RWPE2 (cell line): Measurements from ENCODE around the gene GBP3.
A peak's percentile ranks its signal among the peaks of the same experiment; 100 is the strongest.

Experiments used
- ATAC-seq: fragments of 200-7000 bp; cut with Tn5 transposase; 3 replicates; pipeline ENCODE4 v1.9.1; 2021; ENCODE audit warnings: low read depth
- DNase-seq: peaks from one replicate; pipeline ENCODE4 v3.0.0-alpha.2; 2020; ENCODE audit warnings: low spot score
- H3K27ac ChIP-seq: fragments of 450-650 bp; 2 replicates; pipeline ENCODE4 v1.5.1; 2017; ENCODE audit warnings: mild to moderate bottlenecking; ENCODE audit not compliant: poor library complexity, severe bottlenecking
- H3K27me3 ChIP-seq: fragments of 250-450 bp; sonication (Bioruptor Pico); 2 replicates; pipeline ENCODE4 v1.5.1; 2021; ENCODE audit warnings: mild to moderate bottlenecking, moderate library complexity; ENCODE audit not compliant: insufficient read depth, poor library complexity, severe bottlenecking
- H3K36me3 ChIP-seq: fragments of 250-450 bp; sonication (Bioruptor Pico); 2 replicates; pipeline ENCODE4 v1.5.1; 2020; ENCODE audit warnings: low read depth, mild to moderate bottlenecking, moderate library complexity
- H3K4me1 ChIP-seq: fragments of 250-450 bp; sonication (Bioruptor Pico); 2 replicates; pipeline ENCODE4 v1.5.1; 2021; ENCODE audit warnings: mild to moderate bottlenecking, moderate library complexity; ENCODE audit not compliant: insufficient read depth, poor library complexity, severe bottlenecking
- H3K4me3 ChIP-seq: fragments of 250-450 bp; sonication (Bioruptor Pico); 2 replicates; pipeline ENCODE4 v1.5.1; 2021; ENCODE audit warnings: mild to moderate bottlenecking, moderate library complexity; ENCODE audit not compliant: severe bottlenecking
- H3K9me3 ChIP-seq: fragments of 250-450 bp; sonication (Bioruptor Pico); 2 replicates; pipeline ENCODE4 v1.5.1; 2021; ENCODE audit warnings: mild to moderate bottlenecking, moderate library complexity; ENCODE audit not compliant: severe bottlenecking
- TF ChIP-seq, protein P1 (sequence below): fragments of 450-650 bp; IDR thresholded peaks from one replicate; pipeline ENCODE4 v1.5.1; 2017; ENCODE audit warnings: mild to moderate bottlenecking, moderate library complexity; ENCODE audit not compliant: poor library complexity, severe bottlenecking

GBP3 gene

DNA sequence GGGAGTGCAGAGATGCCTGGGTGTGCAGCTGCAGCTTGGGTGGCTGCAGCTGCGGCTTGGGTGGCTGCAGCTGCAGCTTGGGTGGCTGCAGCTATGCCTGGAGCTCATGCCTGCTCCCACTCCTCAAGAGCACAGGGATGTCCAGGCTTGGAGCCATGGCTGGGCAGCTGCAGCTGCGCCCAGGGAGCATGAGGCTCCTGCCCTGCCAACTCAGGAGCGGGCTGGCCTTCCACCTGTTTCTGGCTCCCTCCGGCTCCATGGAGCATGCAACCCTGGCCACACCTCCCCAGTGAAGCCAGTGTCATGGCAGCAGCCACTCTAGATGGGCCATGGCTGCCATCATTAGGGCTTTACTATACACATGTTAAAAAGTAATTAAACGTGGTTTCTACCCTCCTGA is 21.3 kb upstream of the GBP3 start:
- Histone ChIP-seq H3K4me3 (no peak overlapping the region), H3K9me3 (no peaks in the 10 kb centered on the region), H3K27me3 (no peaks in the 10 kb centered on the region), H3K36me3 (no peaks in the 10 kb centered on the region), H3K27ac (no peak overlapping the region), H3K4me1 (peaks cover 14% of the 10 kb centered on the region)
- TF ChIP-seq, protein P1, sequence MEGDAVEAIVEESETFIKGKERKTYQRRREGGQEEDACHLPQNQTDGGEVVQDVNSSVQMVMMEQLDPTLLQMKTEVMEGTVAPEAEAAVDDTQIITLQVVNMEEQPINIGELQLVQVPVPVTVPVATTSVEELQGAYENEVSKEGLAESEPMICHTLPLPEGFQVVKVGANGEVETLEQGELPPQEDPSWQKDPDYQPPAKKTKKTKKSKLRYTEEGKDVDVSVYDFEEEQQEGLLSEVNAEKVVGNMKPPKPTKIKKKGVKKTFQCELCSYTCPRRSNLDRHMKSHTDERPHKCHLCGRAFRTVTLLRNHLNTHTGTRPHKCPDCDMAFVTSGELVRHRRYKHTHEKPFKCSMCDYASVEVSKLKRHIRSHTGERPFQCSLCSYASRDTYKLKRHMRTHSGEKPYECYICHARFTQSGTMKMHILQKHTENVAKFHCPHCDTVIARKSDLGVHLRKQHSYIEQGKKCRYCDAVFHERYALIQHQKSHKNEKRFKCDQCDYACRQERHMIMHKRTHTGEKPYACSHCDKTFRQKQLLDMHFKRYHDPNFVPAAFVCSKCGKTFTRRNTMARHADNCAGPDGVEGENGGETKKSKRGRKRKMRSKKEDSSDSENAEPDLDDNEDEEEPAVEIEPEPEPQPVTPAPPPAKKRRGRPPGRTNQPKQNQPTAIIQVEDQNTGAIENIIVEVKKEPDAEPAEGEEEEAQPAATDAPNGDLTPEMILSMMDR: no peak
- DNase-seq: no peak
- ATAC-seq: no peak

DNA sequence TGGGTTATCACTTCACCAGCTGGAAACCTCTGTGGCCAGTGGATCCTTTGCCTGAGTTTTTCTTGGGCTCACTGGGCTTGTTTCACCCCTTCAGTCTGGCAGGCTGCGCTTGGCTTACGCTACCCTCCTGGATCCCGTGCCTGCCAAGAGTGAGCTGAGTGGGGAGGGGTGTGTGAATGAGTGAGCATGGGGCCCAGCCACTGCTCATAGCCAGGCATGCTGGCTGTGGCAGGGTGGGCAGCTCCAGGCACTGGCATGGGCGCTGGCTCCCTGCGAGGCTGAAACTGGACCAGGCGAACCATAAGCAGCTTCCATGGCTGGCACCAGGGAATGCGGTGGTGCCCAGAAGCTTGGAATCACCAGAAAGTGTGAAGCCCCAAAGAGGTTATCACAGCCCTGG is 19.8 kb upstream of the GBP3 start:
- peaks cover 14% of the 10 kb centered on the region for H3K4me1 ChIP-seq
- H3K36me3 ChIP-seq: no peaks in the 10 kb centered on the region
- no peaks in the 10 kb centered on the region for H3K27me3 ChIP-seq
- H3K4me3 ChIP-seq: no peak overlapping the region
- no peak overlapping the region for H3K27ac ChIP-seq
- TF ChIP-seq, protein P1: no peak
- ATAC-seq (no peak), DNase-seq (no peak)
- H3K9me3 ChIP-seq: no peaks in the 10 kb centered on the region

DNA sequence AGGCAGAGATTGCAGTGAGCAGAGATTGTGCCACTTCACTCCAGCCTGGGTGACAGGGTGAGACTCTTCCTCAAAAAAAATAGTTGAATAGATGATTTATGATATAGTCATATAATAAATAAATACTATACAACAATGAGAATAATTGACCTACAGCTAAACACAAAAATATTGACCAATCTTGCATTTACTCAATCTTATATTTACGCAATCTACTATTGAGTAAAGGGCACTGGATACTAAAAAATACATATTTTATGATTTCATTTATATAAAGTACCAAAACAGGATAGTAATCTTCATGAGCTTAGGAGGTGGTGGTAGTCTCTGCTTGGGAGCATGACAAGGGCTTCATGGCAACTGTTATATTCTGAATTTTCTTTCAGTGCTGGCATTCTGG is 19.1 kb upstream of the GBP3 start:
- no peak overlapping the region for H3K4me3 ChIP-seq
- no peak for DNase-seq
- H3K27me3 ChIP-seq: no peaks in the 10 kb centered on the region
- H3K36me3 ChIP-seq: no peaks in the 10 kb centered on the region
- peaks cover 14% of the 10 kb centered on the region for H3K4me1 ChIP-seq
- no peaks in the 10 kb centered on the region for H3K9me3 ChIP-seq
- H3K27ac ChIP-seq: no peak overlapping the region
- no peak for ATAC-seq
- TF ChIP-seq, protein P1: no peak

DNA sequence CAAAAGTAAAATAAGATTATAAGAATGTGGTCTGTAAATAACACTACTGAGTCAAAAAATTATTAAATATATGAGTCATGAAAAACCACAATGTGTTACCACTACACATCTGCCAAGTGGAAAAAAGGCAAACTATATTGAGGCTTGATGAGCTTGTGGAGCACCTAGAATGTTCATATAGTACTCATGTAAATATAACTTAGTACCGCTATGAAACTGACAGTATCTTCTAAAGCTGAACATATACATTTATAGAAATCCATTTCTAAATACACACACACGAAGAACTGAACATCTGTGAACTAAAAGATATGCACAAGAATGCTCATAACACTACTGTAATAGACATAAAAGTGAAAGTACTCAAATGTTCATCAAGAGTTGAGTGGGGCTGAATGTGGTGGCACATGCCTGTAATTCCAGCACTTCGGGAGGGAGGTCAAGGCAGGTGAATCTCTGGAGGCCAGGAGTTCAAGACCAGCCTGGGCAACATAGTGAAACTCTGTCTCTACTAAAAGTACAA is 18.5 kb upstream of the GBP3 start:
- DNase-seq (no peak), ATAC-seq (peak; percentile 96)
- no peak overlapping the region for H3K4me3 ChIP-seq
- TF ChIP-seq, protein P1: no peak
- no peaks in the 10 kb centered on the region for H3K27me3 ChIP-seq
- no peak overlapping the region for H3K27ac ChIP-seq
- no peaks in the 10 kb centered on the region for H3K9me3 ChIP-seq
- H3K36me3 ChIP-seq: no peaks in the 10 kb centered on the region
- peaks cover 14% of the 10 kb centered on the region for H3K4me1 ChIP-seq

DNA sequence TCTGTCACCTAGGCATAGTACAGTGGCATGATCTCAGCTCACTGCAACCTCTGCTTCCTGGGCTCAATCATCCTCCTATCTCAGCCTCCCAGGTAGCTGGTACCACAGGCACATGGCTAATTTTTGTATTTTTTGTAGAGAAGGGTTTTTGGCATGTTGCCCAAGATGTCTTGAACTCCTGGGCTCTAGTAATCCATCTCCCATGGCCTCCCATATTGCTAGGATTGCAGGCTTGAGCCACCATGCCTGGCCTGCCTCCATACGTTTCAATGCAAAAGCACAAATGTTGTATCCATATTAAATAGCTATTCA is 17.6 kb upstream of the GBP3 start:
- H3K4me1 ChIP-seq: peaks cover 14% of the 10 kb centered on the region
- no peak overlapping the region for H3K27ac ChIP-seq
- DNase-seq (no peak), ATAC-seq (no peak)
- H3K27me3 ChIP-seq: no peaks in the 10 kb centered on the region
- H3K4me3 ChIP-seq: no peak overlapping the region
- TF ChIP-seq, protein P1: no peak
- H3K9me3 ChIP-seq: no peaks in the 10 kb centered on the region
- H3K36me3 ChIP-seq: no peaks in the 10 kb centered on the region
